Choroid plexus epithelial cell (primary cell): Measurements from ENCODE around the gene IL11.
A peak's percentile ranks its signal among the peaks of the same experiment; 100 is the strongest.

ENCODE experiments used
- DNase-seq: peaks from one replicate; pipeline ENCODE4 v3.0.0-alpha.2; 2010; ENCODE audit warnings: low read depth
- H3K4me3 ChIP-seq: 2 replicates; pipeline ENCODE4 v1.5.1; 2011; ENCODE audit warnings: low read depth, mild to moderate bottlenecking, control low read depth, low read length, moderate library complexity
- CTCF ChIP-seq: conservative IDR thresholded peaks from 2 replicates; pipeline ENCODE4 v1.5.1; 2011; ENCODE audit warnings: low read depth, mild to moderate bottlenecking, control low read depth, inconsistent platforms, low read length, moderate library complexity

The IL11 gene

GRCh38 chr19:55400281-55401087, 30.2 kb upstream of the IL11 start:
- TF ChIP-seq CTCF = no peak
- no peak overlapping the region for H3K4me3 ChIP-seq
- no peak for DNase-seq

- no peak for DNase-seq
- no peak for TF ChIP-seq CTCF
- H3K4me3 ChIP-seq = no peak overlapping the region
These were observed 28.1 kb upstream of the IL11 start for GRCh38 chr19:55398200-55398925.

GRCh38 chr19:55392820-55393761, 22.8 kb upstream of the IL11 start:
- TF ChIP-seq CTCF = no peak
- DNase-seq = no peak
- H3K4me3 ChIP-seq = no peak overlapping the region

GRCh38 chr19:55391702-55392615, 21.7 kb upstream of the IL11 start:
- no peak overlapping the region for H3K4me3 ChIP-seq
- DNase-seq = peak; percentile 63
- no peak for TF ChIP-seq CTCF

GRCh38 chr19:55391191-55391670, 21.0 kb upstream of the IL11 start:
- no peak for TF ChIP-seq CTCF
- no peak for DNase-seq
- H3K4me3 ChIP-seq = no peak overlapping the region

- no peak for TF ChIP-seq CTCF
- peak; percentile 88 for DNase-seq
- H3K4me3 ChIP-seq = no peak overlapping the region
These were observed 20.2 kb upstream of the IL11 start for GRCh38 chr19:55390461-55390880.
